ENCODE measurements around the gene ZNF345. TPM values are rescaled to one million over a fixed set of nuclear protein-coding genes. Genes with fewer than 3 reads are reported as not detected.
A peak's percentile ranks its signal among the peaks of the same experiment; 100 is the strongest.

The ZNF345 gene
- total and polyA plus RNA-seq, 9 of the 15 experiments (the other 6 are each of a cell fraction or from before 2014, with no cell fraction given), result 0.38 to 1.6 (median 0.65) TPM

DNA sequence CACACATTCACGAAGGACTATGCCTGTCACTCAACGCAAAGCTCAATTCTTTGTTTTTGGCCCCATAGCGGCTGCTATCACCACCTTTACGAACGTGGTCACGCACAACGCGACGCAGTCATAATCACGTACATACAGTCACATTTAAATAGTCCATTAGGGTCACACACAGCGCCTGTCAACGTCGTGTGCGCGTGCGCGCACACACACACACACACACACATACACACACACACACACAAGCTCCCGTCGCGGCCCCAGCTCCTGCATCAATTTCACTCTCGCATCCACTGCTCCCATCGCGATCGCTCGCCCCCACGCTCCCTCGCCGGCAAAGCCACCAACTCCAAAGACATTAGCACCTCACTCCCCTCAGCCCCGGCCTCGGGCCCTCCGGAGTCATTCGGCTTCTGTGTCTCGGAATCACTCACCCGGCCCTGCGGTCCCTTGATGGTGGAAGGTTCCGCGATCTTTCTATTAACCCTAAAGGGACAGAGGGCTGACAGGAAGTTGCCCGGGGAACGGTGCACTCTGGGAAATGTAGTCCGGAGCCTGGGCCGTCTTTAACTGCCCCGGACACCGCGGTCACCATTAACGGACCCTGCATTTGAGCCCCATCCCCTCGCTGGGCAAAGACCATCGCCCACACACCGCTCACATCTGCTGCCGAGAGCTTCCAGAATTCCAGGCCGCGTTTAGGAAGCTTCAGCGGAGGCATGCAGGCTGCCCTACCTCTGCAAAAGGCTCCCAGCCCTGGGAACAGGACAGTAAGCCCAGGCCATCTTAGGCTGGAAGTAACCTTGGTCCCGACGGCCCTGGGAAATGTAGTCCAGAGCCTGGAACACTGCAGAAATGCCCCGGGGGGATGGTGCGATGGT is 12.5 kb upstream of the ZNF345 start, which contains the start of gene ZNF790 (continued):
- TF ChIP-seq, protein P1, sequence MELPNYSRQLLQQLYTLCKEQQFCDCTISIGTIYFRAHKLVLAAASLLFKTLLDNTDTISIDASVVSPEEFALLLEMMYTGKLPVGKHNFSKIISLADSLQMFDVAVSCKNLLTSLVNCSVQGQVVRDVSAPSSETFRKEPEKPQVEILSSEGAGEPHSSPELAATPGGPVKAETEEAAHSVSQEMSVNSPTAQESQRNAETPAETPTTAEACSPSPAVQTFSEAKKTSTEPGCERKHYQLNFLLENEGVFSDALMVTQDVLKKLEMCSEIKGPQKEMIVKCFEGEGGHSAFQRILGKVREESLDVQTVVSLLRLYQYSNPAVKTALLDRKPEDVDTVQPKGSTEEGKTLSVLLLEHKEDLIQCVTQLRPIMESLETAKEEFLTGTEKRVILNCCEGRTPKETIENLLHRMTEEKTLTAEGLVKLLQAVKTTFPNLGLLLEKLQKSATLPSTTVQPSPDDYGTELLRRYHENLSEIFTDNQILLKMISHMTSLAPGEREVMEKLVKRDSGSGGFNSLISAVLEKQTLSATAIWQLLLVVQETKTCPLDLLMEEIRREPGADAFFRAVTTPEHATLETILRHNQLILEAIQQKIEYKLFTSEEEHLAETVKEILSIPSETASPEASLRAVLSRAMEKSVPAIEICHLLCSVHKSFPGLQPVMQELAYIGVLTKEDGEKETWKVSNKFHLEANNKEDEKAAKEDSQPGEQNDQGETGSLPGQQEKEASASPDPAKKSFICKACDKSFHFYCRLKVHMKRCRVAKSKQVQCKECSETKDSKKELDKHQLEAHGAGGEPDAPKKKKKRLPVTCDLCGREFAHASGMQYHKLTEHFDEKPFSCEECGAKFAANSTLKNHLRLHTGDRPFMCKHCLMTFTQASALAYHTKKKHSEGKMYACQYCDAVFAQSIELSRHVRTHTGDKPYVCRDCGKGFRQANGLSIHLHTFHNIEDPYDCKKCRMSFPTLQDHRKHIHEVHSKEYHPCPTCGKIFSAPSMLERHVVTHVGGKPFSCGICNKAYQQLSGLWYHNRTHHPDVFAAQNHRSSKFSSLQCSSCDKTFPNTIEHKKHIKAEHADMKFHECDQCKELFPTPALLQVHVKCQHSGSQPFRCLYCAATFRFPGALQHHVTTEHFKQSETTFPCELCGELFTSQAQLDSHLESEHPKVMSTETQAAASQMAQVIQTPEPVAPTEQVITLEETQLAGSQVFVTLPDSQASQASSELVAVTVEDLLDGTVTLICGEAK (IDR thresholded peaks at IDR 0.05), result peak; percentile 80
- TF ChIP-seq, protein P1 (CRISPR knock-in tag; IDR thresholded peaks at IDR 0.05), result no peak
- no peak for TF ChIP-seq ZNF224 (CRISPR knock-in tag; IDR thresholded peaks at IDR 0.05)
- TF ChIP-seq LCOR (CRISPR knock-in tag; IDR thresholded peaks at IDR 0.05), result no peak
- TF ChIP-seq PCBP2 (IDR thresholded peaks at IDR 0.05; ENCODE audit: low read depth, low read length, poor library complexity, severe bottlenecking), result no peak
- TF ChIP-seq BRF1 (IDR thresholded peaks at IDR 0.05; ENCODE audit: borderline replicate concordance, extremely low read depth, insufficient read length), result no peak
- no peak for TF ChIP-seq KDM1A (IDR thresholded peaks at IDR 0.05)
- TF ChIP-seq MCM5 (IDR thresholded peaks at IDR 0.05; ENCODE audit: low read depth), result no peak
- TF ChIP-seq ZC3H11A (IDR thresholded peaks at IDR 0.05; ENCODE audit: low read depth, low read length), result no peak
- no peak for TF ChIP-seq SRF (CRISPR knock-in tag; IDR thresholded peaks at IDR 0.05)
- TF ChIP-seq E2F5 (CRISPR knock-in tag; IDR thresholded peaks at IDR 0.05), result no peak
- TF ChIP-seq, protein P2, sequence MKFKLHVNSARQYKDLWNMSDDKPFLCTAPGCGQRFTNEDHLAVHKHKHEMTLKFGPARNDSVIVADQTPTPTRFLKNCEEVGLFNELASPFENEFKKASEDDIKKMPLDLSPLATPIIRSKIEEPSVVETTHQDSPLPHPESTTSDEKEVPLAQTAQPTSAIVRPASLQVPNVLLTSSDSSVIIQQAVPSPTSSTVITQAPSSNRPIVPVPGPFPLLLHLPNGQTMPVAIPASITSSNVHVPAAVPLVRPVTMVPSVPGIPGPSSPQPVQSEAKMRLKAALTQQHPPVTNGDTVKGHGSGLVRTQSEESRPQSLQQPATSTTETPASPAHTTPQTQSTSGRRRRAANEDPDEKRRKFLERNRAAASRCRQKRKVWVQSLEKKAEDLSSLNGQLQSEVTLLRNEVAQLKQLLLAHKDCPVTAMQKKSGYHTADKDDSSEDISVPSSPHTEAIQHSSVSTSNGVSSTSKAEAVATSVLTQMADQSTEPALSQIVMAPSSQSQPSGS (CRISPR knock-in tag; IDR thresholded peaks at IDR 0.05), result no peak
- TF ChIP-seq FOXJ2 (tag; IDR thresholded peaks at IDR 0.05), result no peak
- TF ChIP-seq CBFA2T2 (conservative IDR thresholded peaks at IDR 0.05), result no peak
- peak; percentile 38 for TF ChIP-seq ZFX (CRISPR knock-in tag; IDR thresholded peaks at IDR 0.05)
- TF ChIP-seq CTBP1 (IDR thresholded peaks at IDR 0.05; ENCODE audit: borderline replicate concordance), result no peak

Data from K562 (cell line).